Fibroblast of lung (primary cell): ENCODE data around the gene ADGRB3. TPM values are rescaled to one million over a fixed set of nuclear protein-coding genes. Genes with fewer than 3 reads are reported as not detected.

Source experiments
- DNase-seq, 2 donors: peaks; one replicate each; pipeline versions ENCODE4 v3.0.0 to v3.0.0-alpha.2; 2010; ENCODE audit warnings: low read depth in 2 of 2
- H2AFZ ChIP-seq: 2 replicates; pipeline ENCODE4 v1.5.1; 2012; ENCODE audit warnings: low read length, control low read depth, inconsistent platforms
- H3K27ac ChIP-seq: 2 replicates; pipeline ENCODE4 v1.5.1; 2011; ENCODE audit warnings: low read length, control low read depth; ENCODE audit not compliant: insufficient read depth
- H3K27me3 ChIP-seq: 2 replicates; pipeline ENCODE4 v1.5.1; 2011; ENCODE audit warnings: mild to moderate bottlenecking, low read length; ENCODE audit not compliant: control insufficient read depth, insufficient read depth
- H3K36me3 ChIP-seq: 2 replicates; pipeline ENCODE4 v1.5.1; 2011; ENCODE audit warnings: low read length; ENCODE audit not compliant: control insufficient read depth, insufficient read depth
- H3K4me1 ChIP-seq: 2 replicates; pipeline ENCODE4 v1.5.1; 2011; ENCODE audit warnings: low read length; ENCODE audit not compliant: control insufficient read depth, insufficient read depth; ENCODE audit errors: extremely low read depth
- H3K4me2 ChIP-seq: 2 replicates; pipeline ENCODE4 v1.5.1; 2011; ENCODE audit warnings: low read length, control low read depth; ENCODE audit not compliant: insufficient read depth; ENCODE audit errors: extremely low read depth
- H3K4me3 ChIP-seq, 4 experiments: fragments of 200-600 bp in 1 of 4; sonication (generic) in 1 of 4; replicated peaks in 1 of 4; 2 replicates each; pipeline ENCODE4 v1.5.1; 2011 to 2016; ENCODE audit warnings: low read length in 4 of 4, low read depth in 3 of 4, mild to moderate bottlenecking in 3 of 4, control low read depth in 2 of 4, inconsistent platforms in 1 of 4, mixed read lengths in 1 of 4; ENCODE audit not compliant: insufficient read depth in 1 of 4; ENCODE audit errors: control extremely low read depth in 1 of 4
- H3K79me2 ChIP-seq: 2 replicates; pipeline ENCODE4 v1.5.1; 2012; ENCODE audit warnings: mild to moderate bottlenecking, low read length, inconsistent platforms; ENCODE audit not compliant: control insufficient read depth, insufficient read depth
- H3K9ac ChIP-seq: 2 replicates; pipeline ENCODE4 v1.5.1; 2011; ENCODE audit warnings: mild to moderate bottlenecking, low read length, control low read depth; ENCODE audit not compliant: insufficient read depth
- H3K9me3 ChIP-seq: 2 replicates; pipeline ENCODE4 v1.5.1; 2012; ENCODE audit warnings: low read depth, low read length; ENCODE audit not compliant: control insufficient read depth, insufficient read depth
- H4K20me1 ChIP-seq: 2 replicates; pipeline ENCODE4 v1.5.1; 2011; ENCODE audit warnings: low read length; ENCODE audit not compliant: control insufficient read depth, insufficient read depth; ENCODE audit errors: extremely low read depth
- CTCF ChIP-seq, 2 donors: IDR thresholded peaks in 1 of 2; conservative IDR thresholded peaks in 1 of 2; 1 replicate in 1 of 2; 2 replicates in 1 of 2; pipeline ENCODE4 v1.5.1; 2011 to 2012; ENCODE audit warnings: low read length in 2 of 2, control low read depth in 1 of 2, inconsistent platforms in 1 of 2, low read depth in 1 of 2, mild to moderate bottlenecking in 1 of 2
- EZH2 ChIP-seq: IDR thresholded peaks from 2 replicates; pipeline ENCODE4 v1.5.1; 2012; ENCODE audit warnings: low read length, control low read depth, mild to moderate bottlenecking; ENCODE audit errors: missing control alignments
- polyA plus RNA-seq, 2 donors: library from polyadenylated mRNA; depleted of rRNA in 1 of 2; stranded (reverse) in 1 of 2; unstranded in 1 of 2; fragments of >200 nt; gene quantifications; 2 replicates each; pipeline ENCODE4 v1.2.1, GENCODE V29; 2011 to 2012; ENCODE audit warnings: missing spikeins in 1 of 2
- total RNA-seq: library from RNA; depleted of rRNA; stranded (reverse); fragments of >200 nt; gene quantifications from 2 replicates; pipeline ENCODE4 v1.2.1, GENCODE V29; 2014

The ADGRB3 gene
- total and polyA plus RNA-seq, 2 donors (not counting 1 experiment from before 2014, with no cell fraction given): 0.33 TPM; not detected in 1

GRCh38 chr6:69368613-69369012 is 733.5 kb downstream of the ADGRB3 start:
- Histone ChIP-seq H2AFZ (no peak overlapping the region), H4K20me1 (no peaks in the 10 kb centered on the region), H3K27me3 (no peaks in the 10 kb centered on the region), H3K4me1 (no peaks in the 10 kb centered on the region), H3K4me2 (no peak overlapping the region), H3K36me3 (no peaks in the 10 kb centered on the region), H3K27ac (no peak overlapping the region), H3K9me3 (no peaks in the 10 kb centered on the region), H3K4me3 (no peak overlapping the region), H3K9ac (no peak overlapping the region), H3K79me2 (no peaks in the 10 kb centered on the region)
- TF ChIP-seq EZH2: no peak
- no peak for DNase-seq

GRCh38 chr6:69370763-69371162 is 735.7 kb downstream of the ADGRB3 start:
- no peak overlapping the region for H3K9ac ChIP-seq
- TF ChIP-seq EZH2 (no peak), CTCF (conservative IDR thresholded peaks at IDR 0.05 in 1 of 2, IDR thresholded peaks at IDR 0.05 in 1 of 2; ENCODE audit: low read depth in 1 of 2, low read length in 2 of 2) (no peak)
- H3K9me3 ChIP-seq: no peaks in the 10 kb centered on the region
- no peaks in the 10 kb centered on the region for H4K20me1 ChIP-seq
- no peak overlapping the region for H2AFZ ChIP-seq
- DNase-seq: no peak
- H3K4me1 ChIP-seq: no peaks in the 10 kb centered on the region
- no peaks in the 10 kb centered on the region for H3K36me3 ChIP-seq
- H3K79me2 ChIP-seq: no peaks in the 10 kb centered on the region
- no peak overlapping the region for H3K4me3 ChIP-seq
- H3K27ac ChIP-seq: no peak overlapping the region
- no peaks in the 10 kb centered on the region for H3K27me3 ChIP-seq
- H3K4me2 ChIP-seq: no peak overlapping the region

DNA sequence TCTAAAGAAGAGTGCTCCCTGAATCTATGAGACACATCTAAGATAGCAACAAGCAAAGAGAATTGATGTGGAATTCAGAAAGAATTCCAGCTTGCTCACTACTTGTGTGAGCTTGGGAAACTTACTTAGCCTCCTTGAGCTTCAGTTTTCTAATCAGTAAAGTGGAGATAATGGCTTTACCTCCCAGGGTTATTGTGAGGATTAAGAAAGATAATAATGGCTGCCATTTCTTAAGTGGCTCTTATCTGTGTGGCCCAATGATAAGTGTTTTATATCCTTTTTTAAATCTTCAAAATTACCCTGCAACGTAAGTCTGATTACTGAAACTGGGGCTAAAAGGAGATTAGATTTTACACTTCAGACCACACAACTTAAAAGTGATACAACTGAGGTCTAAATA is 743.2 kb downstream of the ADGRB3 start:
- no peak for TF ChIP-seq EZH2
- no peak for TF ChIP-seq CTCF (conservative IDR thresholded peaks at IDR 0.05 in 1 of 2, IDR thresholded peaks at IDR 0.05 in 1 of 2; ENCODE audit: low read depth in 1 of 2, low read length in 2 of 2)
- DNase-seq: no peak
- no peaks in the 10 kb centered on the region for H3K36me3 ChIP-seq
- H3K9me3 ChIP-seq: no peaks in the 10 kb centered on the region
- H3K9ac ChIP-seq: no peak overlapping the region
- H3K4me3 ChIP-seq: no peak overlapping the region
- no peaks in the 10 kb centered on the region for H4K20me1 ChIP-seq
- no peaks in the 10 kb centered on the region for H3K4me1 ChIP-seq
- no peaks in the 10 kb centered on the region for H3K27me3 ChIP-seq
- H3K27ac ChIP-seq: no peak overlapping the region
- no peak overlapping the region for H2AFZ ChIP-seq
- no peak overlapping the region for H3K4me2 ChIP-seq
- no peaks in the 10 kb centered on the region for H3K79me2 ChIP-seq
